ENCODE results near the gene RAB6D.
"Not testable (repeated sequence)": the region's sequence is repeated elsewhere in the genome, so short reads cannot be mapped to it uniquely, and the experiment has no call there.

- not testable (repeated sequence) for TF ChIP-seq POLR2A (IDR thresholded peaks at IDR 0.05; ENCODE audit: low read length); GATA1 (IDR thresholded peaks at IDR 0.05; ENCODE audit: low read depth, low read length)
Observed at GRCh38 chr2:131347035-131347434, 16.9 kb downstream of the RAB6D start.
